Measurements from ENCODE around the gene AP2B1.

The AP2B1 gene

DNA sequence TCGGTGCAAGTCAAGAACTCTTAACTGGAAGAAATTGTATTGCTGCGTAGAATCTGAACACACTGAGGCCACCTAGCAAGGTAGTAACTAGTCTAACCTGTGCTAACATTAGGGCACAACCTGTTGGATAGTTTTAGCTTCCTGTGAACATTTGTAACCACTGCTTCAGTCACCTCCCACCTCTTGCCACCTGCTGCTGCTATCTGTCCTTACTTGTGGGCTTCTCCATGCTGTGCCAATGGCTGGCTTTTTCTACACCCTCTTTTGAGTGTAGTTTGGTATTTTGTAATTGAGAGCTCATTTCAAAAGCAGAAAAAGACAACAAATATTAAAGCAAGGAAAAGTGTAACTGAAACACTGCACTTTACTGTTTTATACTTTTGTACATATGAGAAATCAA, 136.6 kb downstream of the AP2B1 start:
- Histone ChIP-seq H3K27me3 (ENCODE audit: control insufficient read depth, insufficient read depth, low read length) (no peaks in the 10 kb centered on the region), H3K9ac (ENCODE audit: low read length) (no peak overlapping the region), H3K27ac (ENCODE audit: low read length) (no peak overlapping the region), H3K4me3 (ENCODE audit: low read length) (no peak overlapping the region), H3K4me1 (ENCODE audit: control insufficient read depth, low read depth, low read length) (no peaks in the 10 kb centered on the region), H3K36me3 (ENCODE audit: control insufficient read depth, low read depth, low read length) (peaks cover 22% of the 10 kb centered on the region), H3K9me3 (ENCODE audit: control insufficient read depth, low read depth, low read length) (no peaks in the 10 kb centered on the region)

DNA sequence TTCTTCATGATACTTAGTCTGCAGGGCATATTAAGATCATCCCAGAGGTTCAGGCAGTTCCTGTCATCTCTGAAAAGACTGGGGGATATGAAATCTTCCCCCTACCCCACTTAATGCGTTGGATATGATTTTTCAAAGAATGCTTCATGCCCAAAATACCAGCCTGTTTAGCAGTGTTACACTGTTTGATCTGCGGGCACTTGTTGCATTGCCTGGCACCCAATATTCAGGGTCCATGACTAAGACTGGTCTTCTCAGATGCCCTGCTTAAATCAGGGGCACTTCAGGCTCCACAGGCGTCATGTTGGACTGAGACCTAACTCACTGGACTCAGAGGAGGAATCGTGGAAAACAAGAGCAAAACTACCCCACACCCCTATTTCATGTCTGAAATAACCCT, 137.9 kb downstream of the AP2B1 start:
- Histone ChIP-seq H3K27ac (ENCODE audit: low read length) (no peak overlapping the region), H3K4me1 (ENCODE audit: control insufficient read depth, low read depth, low read length) (peaks cover 7% of the 10 kb centered on the region), H3K9me3 (ENCODE audit: control insufficient read depth, low read depth, low read length) (no peaks in the 10 kb centered on the region), H3K4me3 (ENCODE audit: low read length) (no peak overlapping the region), H3K36me3 (ENCODE audit: control insufficient read depth, low read depth, low read length) (peaks cover 22% of the 10 kb centered on the region), H3K9ac (ENCODE audit: low read length) (no peak overlapping the region), H3K27me3 (ENCODE audit: control insufficient read depth, insufficient read depth, low read length) (no peaks in the 10 kb centered on the region)

DNA sequence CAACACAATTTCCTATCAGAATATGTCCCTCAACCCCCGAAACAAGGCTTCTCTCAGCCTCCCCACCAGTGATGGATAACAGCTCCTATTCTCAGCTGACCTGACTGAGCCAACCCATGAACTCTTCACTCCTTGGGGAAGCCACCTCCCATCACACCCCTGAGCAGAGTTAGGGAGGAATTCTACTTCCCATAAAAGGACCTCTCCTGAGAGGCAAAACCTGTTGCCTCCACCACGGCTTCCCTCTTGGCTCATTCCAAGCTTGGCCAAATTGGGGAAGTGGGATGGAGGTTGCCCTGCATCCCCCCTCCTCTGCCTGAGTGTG, 138.6 kb downstream of the AP2B1 start:
- Histone ChIP-seq H3K27ac (ENCODE audit: low read length) (no peak overlapping the region), H3K4me1 (ENCODE audit: control insufficient read depth, low read depth, low read length) (peaks cover 7% of the 10 kb centered on the region), H3K27me3 (ENCODE audit: control insufficient read depth, insufficient read depth, low read length) (peaks cover 4% of the 10 kb centered on the region), H3K4me3 (ENCODE audit: low read length) (no peak overlapping the region), H3K36me3 (ENCODE audit: control insufficient read depth, low read depth, low read length) (peaks cover 22% of the 10 kb centered on the region), H3K9me3 (ENCODE audit: control insufficient read depth, low read depth, low read length) (no peaks in the 10 kb centered on the region), H3K9ac (ENCODE audit: low read length) (no peak overlapping the region)

DNA sequence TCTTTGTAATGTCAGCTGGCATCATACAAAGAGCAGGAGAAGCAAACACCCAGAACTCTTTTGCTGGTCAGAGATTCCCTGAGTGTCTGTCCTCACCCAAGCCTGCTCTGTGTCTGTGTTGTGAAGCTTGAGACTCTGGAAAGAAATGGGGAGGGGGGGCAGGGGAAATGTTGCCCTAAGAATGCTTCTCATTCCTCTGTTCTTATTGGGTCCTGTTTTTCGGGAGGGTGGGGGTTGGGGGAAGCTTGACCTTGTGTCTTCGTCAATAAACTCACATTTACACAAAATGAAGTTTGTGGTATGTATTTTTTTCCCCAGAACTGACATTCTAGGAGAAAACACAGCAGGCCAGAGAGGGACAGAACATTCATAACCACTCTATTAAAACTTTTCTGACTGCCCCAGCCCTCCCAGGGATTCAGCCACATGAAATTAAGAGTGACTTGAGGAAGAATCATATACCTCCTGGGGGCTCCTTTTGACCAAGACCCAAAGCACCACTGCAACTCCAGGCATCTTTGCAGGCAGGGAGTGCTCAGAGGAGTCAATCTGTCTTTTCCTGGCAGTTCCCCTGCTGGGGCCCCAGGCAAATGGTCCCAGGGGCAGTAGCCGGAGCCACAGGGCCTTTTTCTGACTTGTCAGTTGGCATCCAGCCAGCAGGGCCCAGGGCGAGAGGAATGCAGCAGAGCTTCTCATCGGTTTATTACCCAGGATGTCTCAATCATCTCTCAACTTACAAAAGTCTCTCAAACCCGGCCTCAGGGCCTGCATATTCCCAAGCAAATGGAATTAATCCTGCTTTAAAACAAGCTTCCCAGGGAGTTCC, 139.2 kb downstream of the AP2B1 start:
- peaks cover 22% of the 10 kb centered on the region for H3K36me3 ChIP-seq (ENCODE audit: control insufficient read depth, low read depth, low read length)
- peaks cover 11% of the 10 kb centered on the region for H3K4me1 ChIP-seq (ENCODE audit: control insufficient read depth, low read depth, low read length)
- H3K9ac ChIP-seq (ENCODE audit: low read length): no peak overlapping the region
- H3K9me3 ChIP-seq (ENCODE audit: control insufficient read depth, low read depth, low read length): no peaks in the 10 kb centered on the region
- H3K27ac ChIP-seq (ENCODE audit: low read length): no peak overlapping the region
- peaks cover 4% of the 10 kb centered on the region for H3K27me3 ChIP-seq (ENCODE audit: control insufficient read depth, insufficient read depth, low read length)
- no peak overlapping the region for H3K4me3 ChIP-seq (ENCODE audit: low read length)

DNA sequence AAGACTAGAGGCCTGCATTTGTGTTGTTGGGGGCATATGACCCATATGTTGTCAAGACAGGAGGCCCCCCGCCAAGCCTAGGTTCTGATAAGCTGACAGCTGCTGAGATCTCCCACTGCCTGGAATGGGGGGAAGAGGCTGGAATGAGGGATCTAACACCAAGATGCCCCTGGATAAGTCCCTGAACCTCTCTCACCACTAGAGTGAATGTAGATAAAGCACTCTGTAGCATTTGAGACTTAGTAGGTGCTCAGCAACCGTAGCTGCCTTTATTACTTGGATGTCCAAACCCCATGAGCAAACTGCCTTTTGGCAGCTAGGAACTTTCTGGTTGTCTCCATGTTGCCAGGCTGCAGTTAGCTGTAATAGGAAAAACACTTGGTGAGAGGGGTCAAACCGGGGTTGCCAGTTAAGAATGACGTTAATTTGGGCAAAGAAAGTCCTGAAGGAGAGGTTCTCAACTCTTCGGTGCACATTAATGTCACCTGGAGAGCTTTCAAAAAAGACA, 139.9 kb downstream of the AP2B1 start:
- Histone ChIP-seq H3K4me3 (ENCODE audit: low read length) (no peak overlapping the region), H3K9me3 (ENCODE audit: control insufficient read depth, low read depth, low read length) (no peaks in the 10 kb centered on the region), H3K4me1 (ENCODE audit: control insufficient read depth, low read depth, low read length) (peaks cover 11% of the 10 kb centered on the region), H3K27ac (ENCODE audit: low read length) (no peak overlapping the region), H3K36me3 (ENCODE audit: control insufficient read depth, low read depth, low read length) (peaks cover 22% of the 10 kb centered on the region), H3K9ac (ENCODE audit: low read length) (no peak overlapping the region), H3K27me3 (ENCODE audit: control insufficient read depth, insufficient read depth, low read length) (peaks cover 4% of the 10 kb centered on the region)

DNA sequence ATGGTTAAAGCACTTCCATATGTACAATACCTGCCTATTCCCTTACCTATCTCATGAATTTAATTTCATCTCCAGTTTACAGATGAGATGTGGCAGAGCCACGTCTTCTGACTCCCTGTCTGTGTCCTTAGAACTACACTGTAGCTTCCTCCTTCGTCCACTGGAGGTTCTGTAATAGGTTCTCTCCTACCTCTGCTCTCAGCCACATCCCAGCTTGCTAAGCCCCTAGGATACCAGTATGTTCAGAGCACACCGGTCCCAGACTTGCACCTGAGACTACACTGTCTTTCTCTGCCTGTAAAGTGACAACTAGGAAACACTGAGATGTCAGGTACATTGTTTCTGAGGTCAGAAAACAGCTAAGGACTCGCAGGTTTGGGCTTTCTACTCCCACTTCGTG, 140.5 kb downstream of the AP2B1 start:
- H3K9me3 ChIP-seq (ENCODE audit: control insufficient read depth, low read depth, low read length): no peaks in the 10 kb centered on the region
- no peak overlapping the region for H3K27ac ChIP-seq (ENCODE audit: low read length)

DNA sequence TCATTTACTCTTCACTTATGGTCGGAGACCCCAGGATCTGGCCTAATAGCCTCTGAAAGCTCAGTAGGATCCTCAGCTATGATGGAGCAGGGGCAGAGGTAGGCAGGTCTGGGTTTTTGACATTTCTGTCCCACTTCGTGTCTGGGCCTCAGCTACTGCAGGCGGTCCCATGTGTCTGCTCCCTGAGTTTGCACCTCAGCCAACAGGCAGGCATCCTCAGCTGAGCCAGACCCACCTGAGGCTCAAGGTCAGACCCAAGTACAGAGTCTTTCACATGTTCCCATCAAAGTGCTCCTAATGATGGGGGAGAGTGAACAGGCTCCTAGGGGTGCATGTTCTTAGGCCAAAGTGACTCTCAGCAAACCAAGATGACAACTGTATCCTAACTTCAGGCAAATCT, 141.4 kb downstream of the AP2B1 start:
- Histone ChIP-seq H3K9ac (ENCODE audit: low read length) (no peak overlapping the region), H3K4me3 (ENCODE audit: low read length) (no peak overlapping the region)

More for the DNA sequence above, 140.5 kb downstream of the AP2B1 start:
- no peak overlapping the region for H3K9ac ChIP-seq (ENCODE audit: low read length)
- H3K4me1 ChIP-seq (ENCODE audit: control insufficient read depth, low read depth, low read length): peaks cover 11% of the 10 kb centered on the region
- H3K4me3 ChIP-seq (ENCODE audit: low read length): no peak overlapping the region
- peaks cover 8% of the 10 kb centered on the region for H3K27me3 ChIP-seq (ENCODE audit: control insufficient read depth, insufficient read depth, low read length)
- H3K36me3 ChIP-seq (ENCODE audit: control insufficient read depth, low read depth, low read length): peaks cover 22% of the 10 kb centered on the region

DNA sequence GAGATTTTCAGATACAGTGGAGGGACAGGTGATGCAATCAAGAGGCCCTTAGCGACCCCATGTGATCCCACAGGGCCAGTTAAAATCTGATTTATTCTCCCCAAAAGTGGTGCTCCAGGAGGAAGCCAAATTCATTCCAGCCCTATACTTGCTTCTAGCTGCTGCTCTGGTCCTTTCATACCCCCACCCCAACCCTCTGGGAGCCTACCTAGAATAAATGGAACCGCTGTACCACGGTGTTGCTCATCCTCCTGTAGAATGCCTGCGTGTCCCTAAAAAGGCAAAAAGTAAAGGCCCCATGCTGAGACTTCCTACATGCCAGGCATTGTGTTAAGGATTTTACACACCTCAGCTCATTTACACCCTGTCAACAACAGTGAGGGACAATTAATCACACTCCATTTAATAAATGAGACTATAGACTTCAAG, 142.3 kb downstream of the AP2B1 start:
- no peaks in the 10 kb centered on the region for H3K9me3 ChIP-seq (ENCODE audit: control insufficient read depth, low read depth, low read length)
- no peak overlapping the region for H3K4me3 ChIP-seq (ENCODE audit: low read length)
- H3K9ac ChIP-seq (ENCODE audit: low read length): no peak overlapping the region
- peaks cover 11% of the 10 kb centered on the region for H3K4me1 ChIP-seq (ENCODE audit: control insufficient read depth, low read depth, low read length)
- H3K27me3 ChIP-seq (ENCODE audit: control insufficient read depth, insufficient read depth, low read length): peaks cover 8% of the 10 kb centered on the region
- H3K27ac ChIP-seq (ENCODE audit: low read length): no peak overlapping the region
- H3K36me3 ChIP-seq (ENCODE audit: control insufficient read depth, low read depth, low read length): peaks cover 10% of the 10 kb centered on the region

More for the DNA sequence above, 141.4 kb downstream of the AP2B1 start:
- H3K27me3 ChIP-seq (ENCODE audit: control insufficient read depth, insufficient read depth, low read length): peaks cover 8% of the 10 kb centered on the region
- no peak overlapping the region for H3K27ac ChIP-seq (ENCODE audit: low read length)
- H3K36me3 ChIP-seq (ENCODE audit: control insufficient read depth, low read depth, low read length): peaks cover 19% of the 10 kb centered on the region
- H3K9me3 ChIP-seq (ENCODE audit: control insufficient read depth, low read depth, low read length): no peaks in the 10 kb centered on the region
- H3K4me1 ChIP-seq (ENCODE audit: control insufficient read depth, low read depth, low read length): peaks cover 11% of the 10 kb centered on the region

DNA sequence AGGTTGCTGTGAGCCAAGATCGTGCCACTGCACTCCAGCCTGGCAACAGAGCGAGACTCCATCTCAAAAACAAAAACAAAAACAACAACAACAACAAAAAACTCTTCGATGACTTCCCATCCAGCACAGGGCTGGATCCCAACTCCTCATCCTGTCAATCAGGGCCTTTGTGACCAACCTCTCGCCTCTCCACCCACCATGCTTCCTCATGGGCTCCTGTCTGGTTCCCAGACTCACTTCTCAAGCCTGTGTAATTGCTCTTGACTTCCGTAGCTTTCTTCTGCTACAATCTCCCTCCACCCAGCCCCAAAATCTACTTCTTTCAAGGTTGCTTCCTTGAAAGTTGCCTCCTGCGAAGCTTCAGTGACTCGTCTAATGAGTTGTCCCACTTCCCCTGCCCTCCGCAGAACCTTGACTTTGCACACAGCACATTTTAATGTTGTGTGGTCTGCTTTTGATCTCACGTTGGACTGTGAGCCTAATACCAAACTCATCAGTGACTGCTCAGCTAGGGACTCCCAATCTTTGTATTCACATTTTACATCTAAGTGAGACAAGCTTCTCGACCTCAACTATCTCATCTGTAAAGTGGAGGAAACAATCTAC, 143.4 kb downstream of the AP2B1 start:
- no peak overlapping the region for H3K4me3 ChIP-seq (ENCODE audit: low read length)
- H3K4me1 ChIP-seq (ENCODE audit: control insufficient read depth, low read depth, low read length): peaks cover 11% of the 10 kb centered on the region
- H3K27ac ChIP-seq (ENCODE audit: low read length): no peak overlapping the region
- H3K9ac ChIP-seq (ENCODE audit: low read length): no peak overlapping the region
- H3K27me3 ChIP-seq (ENCODE audit: control insufficient read depth, insufficient read depth, low read length): peaks cover 8% of the 10 kb centered on the region
- peaks cover 2% of the 10 kb centered on the region for H3K36me3 ChIP-seq (ENCODE audit: control insufficient read depth, low read depth, low read length)
- H3K9me3 ChIP-seq (ENCODE audit: control insufficient read depth, low read depth, low read length): no peaks in the 10 kb centered on the region

DNA sequence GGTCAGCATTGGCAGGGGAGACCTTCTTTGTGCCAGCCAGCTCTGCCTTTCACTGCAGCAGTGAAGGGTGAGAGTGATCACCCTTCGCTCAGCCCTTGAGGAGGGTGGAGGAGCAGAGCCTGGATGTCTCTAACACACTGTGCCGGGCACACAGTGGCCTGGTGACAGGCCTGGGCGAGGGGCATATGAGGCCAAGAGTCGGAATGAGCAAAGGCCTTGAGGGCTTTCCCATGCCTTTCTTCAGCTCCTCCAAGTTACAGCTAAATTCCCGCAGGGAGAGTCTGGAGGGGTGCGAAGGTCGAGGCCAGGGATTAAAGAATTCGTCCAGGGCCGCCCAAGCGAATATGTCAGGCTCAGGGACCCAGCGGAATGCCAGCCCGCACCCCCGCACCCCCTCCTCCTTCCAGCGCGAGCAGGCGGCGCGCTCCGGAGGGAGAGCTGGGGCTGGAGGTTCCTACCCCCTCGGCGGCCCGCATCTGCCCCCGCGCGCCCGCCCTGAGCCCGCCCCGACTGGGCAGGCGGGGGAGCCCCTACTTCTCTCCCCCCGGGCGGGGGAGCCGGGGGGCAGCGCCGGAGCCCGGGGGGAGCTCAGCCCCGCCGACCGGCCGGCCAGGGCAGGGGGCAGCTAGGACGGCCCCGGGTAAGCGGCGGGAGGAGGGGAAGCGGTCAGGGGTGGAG, 144.3 kb downstream of the AP2B1 start, which contains the start of gene RASL10B:
Gene RASL10B (plus strand): TSS at position 401 of the 678 bp plus-strand sequence. CDS start 3,546 bp downstream, outside the sequence.
- H3K4me3 ChIP-seq (ENCODE audit: low read length): peak within 1 kb of the TSS; percentile 65
- peaks cover 8% of the 10 kb centered on the region for H3K27me3 ChIP-seq (ENCODE audit: control insufficient read depth, insufficient read depth, low read length)
- H3K9ac ChIP-seq (ENCODE audit: low read length): peak within 1 kb of the TSS; percentile 14
- no peak within 1 kb of the TSS for H3K27ac ChIP-seq (ENCODE audit: low read length)
- H3K9me3 ChIP-seq (ENCODE audit: control insufficient read depth, low read depth, low read length): no peaks in the 10 kb centered on the region
- peaks cover 11% of the 10 kb centered on the region for H3K4me1 ChIP-seq (ENCODE audit: control insufficient read depth, low read depth, low read length)
- no peaks in the 10 kb centered on the region for H3K36me3 ChIP-seq (ENCODE audit: control insufficient read depth, low read depth, low read length)

DNA sequence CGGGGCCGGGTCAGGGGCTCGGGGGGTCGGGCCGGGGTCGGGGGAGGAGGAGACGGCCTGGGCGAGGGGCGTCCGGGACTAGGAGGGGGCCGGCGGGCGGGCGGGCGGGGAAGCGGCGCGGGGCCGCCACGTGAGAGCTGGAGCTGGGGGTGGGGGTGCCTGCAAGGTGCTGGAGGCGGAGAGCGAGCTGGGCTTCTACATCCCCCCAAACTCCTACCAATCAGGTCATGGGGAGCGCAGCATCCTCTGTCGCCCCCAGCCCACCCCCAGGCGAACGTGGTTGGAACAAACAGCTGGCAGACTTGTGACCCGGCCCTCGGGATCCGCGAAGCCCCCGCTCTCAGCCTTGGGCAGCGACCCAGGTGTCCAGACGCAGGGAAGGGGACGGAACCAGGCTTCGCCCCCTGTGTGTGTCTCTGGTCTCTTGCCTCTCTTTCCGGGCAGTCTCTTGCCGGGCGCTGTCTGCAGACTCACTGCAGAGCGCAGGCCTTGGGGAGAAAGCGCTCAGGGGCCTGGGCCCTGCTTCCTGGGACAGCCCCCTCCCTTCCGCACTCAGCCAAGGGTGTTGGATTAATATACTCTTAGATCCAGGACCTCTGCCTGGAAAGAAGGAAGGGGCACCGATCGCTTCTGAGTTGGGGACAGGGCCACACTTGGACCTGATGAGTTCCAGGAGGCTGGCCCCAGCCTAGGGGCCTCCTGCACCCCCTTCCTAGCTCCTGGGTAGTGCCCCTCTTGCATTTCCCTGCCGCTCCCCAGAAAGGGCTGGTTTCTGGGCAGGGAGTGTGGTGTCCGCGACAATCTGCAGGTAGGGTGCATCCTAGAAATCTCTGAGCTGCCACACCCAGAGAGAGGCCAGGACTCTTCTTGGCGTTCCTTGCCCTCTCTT, 145.0 kb downstream of the AP2B1 start:
- Histone ChIP-seq H3K4me3 (ENCODE audit: low read length) (peak overlapping the region; percentile 65), H3K36me3 (ENCODE audit: control insufficient read depth, low read depth, low read length) (no peaks in the 10 kb centered on the region), H3K27me3 (ENCODE audit: control insufficient read depth, insufficient read depth, low read length) (peaks cover 8% of the 10 kb centered on the region), H3K27ac (ENCODE audit: low read length) (no peak overlapping the region), H3K4me1 (ENCODE audit: control insufficient read depth, low read depth, low read length) (peaks cover 11% of the 10 kb centered on the region), H3K9me3 (ENCODE audit: control insufficient read depth, low read depth, low read length) (no peaks in the 10 kb centered on the region), H3K9ac (ENCODE audit: low read length) (peak overlapping the region; percentile 14)
